Spleen (tissue), 11 donors: ENCODE data around the gene CLCN3. TPM values are rescaled to one million over a fixed set of nuclear protein-coding genes. Genes with fewer than 3 reads are reported as not detected.

Source experiments
- DNase-seq: peaks from one replicate; pipeline ENCODE4 v3.0.0-alpha.2; 2020
- H3K27ac ChIP-seq, 8 donors: fragments of 200-600 bp; sonication (generic) in 7 of 8; 1 replicate in 4 of 8; 2 replicates in 4 of 8; pipeline versions ENCODE4 v1.5.0 to v1.8.0; 2016 to 2021; ENCODE audit warnings: inconsistent platforms in 4 of 8, mild to moderate bottlenecking in 4 of 8, moderate library complexity in 1 of 8
- H3K27me3 ChIP-seq, 7 donors: fragments of 200-600 bp; sonication (generic) in 6 of 7; replicated peaks in 1 of 7; 1 replicate in 4 of 7; 2 replicates in 3 of 7; pipeline versions ENCODE4 v1.5.0 to v1.8.0; 2016 to 2021; ENCODE audit warnings: inconsistent platforms in 3 of 7, mild to moderate bottlenecking in 1 of 7
- H3K36me3 ChIP-seq, 6 donors: fragments of 200-600 bp; sonication (generic) in 5 of 6; 1 replicate in 4 of 6; 2 replicates in 2 of 6; pipeline versions ENCODE4 v1.5.0 to v1.8.0; 2016 to 2021; ENCODE audit warnings: inconsistent platforms in 2 of 6
- H3K4me1 ChIP-seq, 6 donors: fragments of 200-600 bp; sonication (generic) in 5 of 6; 1 replicate in 3 of 6; 2 replicates in 3 of 6; pipeline versions ENCODE4 v1.5.0 to v1.8.0; 2016 to 2021; ENCODE audit warnings: inconsistent platforms in 3 of 6
- H3K4me3 ChIP-seq, 8 donors: fragments of 200-600 bp; sonication (generic) in 7 of 8; 1 replicate in 4 of 8; 2 replicates in 4 of 8; pipeline versions ENCODE4 v1.5.0 to v1.8.0; 2016 to 2021; ENCODE audit warnings: inconsistent platforms in 4 of 8, mild to moderate bottlenecking in 4 of 8, moderate library complexity in 2 of 8
- H3K9me3 ChIP-seq, 8 donors: fragments of 200-600 bp; sonication (generic) in 7 of 8; 1 replicate in 4 of 8; 2 replicates in 4 of 8; pipeline versions ENCODE4 v1.5.0 to v1.8.0; 2016 to 2021; ENCODE audit warnings: inconsistent platforms in 4 of 8
- POLR2A ChIP-seq, 3 donors: fragments of 450-650 bp; IDR thresholded peaks; one replicate each; pipeline ENCODE4 v1.5.1; 2017; ENCODE audit warnings: antibody characterized with exemption in 3 of 3, mild to moderate bottlenecking in 1 of 3
- POLR2AphosphoS5 ChIP-seq, 3 donors: sonication (generic); formaldehyde crosslinking; IDR thresholded peaks; one replicate each; pipeline ENCODE4 v1.5.1; 2017; ENCODE audit warnings: antibody characterized with exemption in 3 of 3
- WGBS, 5 donors: extraction: QIAGEN DNeasy Blood & Tissue Kit in 3 of 5; methylation state at CpG; one replicate each; pipeline versions ENCODE4 v1.1.5 to v1.1.7; 2013 to 2018; 5-methylcytosine and 5-hydroxymethylcytosine counted together
- intact Hi-C: fragments of 100-400 bp; cut with DNase I; formaldehyde crosslinking; loops from one replicate; pipeline ENCODE4 v1.15.0; 2023; ENCODE audit warnings: low total_unique reads
- polyA plus RNA-seq, 3 donors: library from polyadenylated mRNA; stranded (reverse); fragments of 200-250 nt; gene quantifications; one replicate each; pipeline ENCODE4 v1.2.1, GENCODE V29; 2013
- total RNA-seq, 7 donors: library from RNA; depleted of rRNA in 3 of 7; stranded (reverse); fragments of >200 nt in 3 of 7; fragmentation: NEBNext Ultra II Directional in 4 of 7; extraction: Animal tissue kit (Norgen Biotek cat#: 25700) in 4 of 7; gene quantifications; one replicate each; pipeline versions ENCODE4 v1.1.0 to v1.2.1, GENCODE V29; 2016 to 2021
- TF ChIP-seq, protein P1 (sequence below), 11 experiments: fragments of 200-600 bp in 7 of 11; fragments of 450-650 bp in 4 of 11; sonication (generic) in 4 of 11; IDR thresholded peaks in 8 of 11; conservative IDR thresholded peaks in 3 of 11; 1 replicate in 7 of 11; 2 replicates in 4 of 11; pipeline versions ENCODE4 v1.4.0 to v1.8.0; 2016 to 2021; ENCODE audit warnings: antibody characterized with exemption in 11 of 11, inconsistent platforms in 4 of 11, mild to moderate bottlenecking in 1 of 11
- donor health status: healthy with polysubstance abuse.
- donor health status: DM: no; HTN: no; CAD: no; lungs with moderate emphysema.
- donor health status: DM: no; HTN: no; CAD: no.
- donor health status: Bipolar disorder and iron deficiency.
- donor health status: healthy.
- donor health status: DM: no; HTN: no; CAD: no.
- donor health status: DM: yes; HTN: yes; CAD: no.

Gene CLCN3
- total and polyA plus RNA-seq, 10 donors, result 4.0 to 43.3 (median 30.4) TPM

DNA sequence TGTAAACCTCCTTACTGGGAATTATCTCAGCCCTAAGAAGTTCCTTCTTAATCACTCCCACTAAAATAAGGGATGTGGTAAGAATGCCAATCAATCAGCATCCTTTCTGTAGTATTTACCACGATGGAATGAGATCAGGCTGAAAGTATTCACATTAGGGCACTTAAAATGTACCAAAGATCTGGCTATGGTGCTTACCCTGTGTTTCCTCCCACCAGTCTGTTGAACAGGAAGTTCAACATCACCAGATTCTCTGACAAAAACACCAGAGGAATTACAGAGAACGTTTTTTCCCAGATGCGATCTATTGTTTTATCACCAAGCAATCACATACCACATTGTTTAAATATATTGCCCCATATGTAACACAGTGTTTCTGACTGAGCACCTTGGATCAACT lies 2.1 kb upstream of the CLCN3 start:
- no peaks in the 10 kb centered on the region for H3K27me3 ChIP-seq
- no peaks in the 10 kb centered on the region for H3K36me3 ChIP-seq
- WGBS, 5 donors, result 11 to 28% (median 14%) methylated on average over 3 of the region's 3 CpGs
- peaks cover 18 to 52% (median 39%) of the 10 kb centered on the region in 6 donors for H3K4me1 ChIP-seq
- no peak for DNase-seq
- intact Hi-C loops, result no loop called here
- peak overlapping the region in 2 of 8 donors; percentile 19 to 28 for H3K27ac ChIP-seq
- no peak overlapping the region for H3K4me3 ChIP-seq
- TF ChIP-seq, protein P1, sequence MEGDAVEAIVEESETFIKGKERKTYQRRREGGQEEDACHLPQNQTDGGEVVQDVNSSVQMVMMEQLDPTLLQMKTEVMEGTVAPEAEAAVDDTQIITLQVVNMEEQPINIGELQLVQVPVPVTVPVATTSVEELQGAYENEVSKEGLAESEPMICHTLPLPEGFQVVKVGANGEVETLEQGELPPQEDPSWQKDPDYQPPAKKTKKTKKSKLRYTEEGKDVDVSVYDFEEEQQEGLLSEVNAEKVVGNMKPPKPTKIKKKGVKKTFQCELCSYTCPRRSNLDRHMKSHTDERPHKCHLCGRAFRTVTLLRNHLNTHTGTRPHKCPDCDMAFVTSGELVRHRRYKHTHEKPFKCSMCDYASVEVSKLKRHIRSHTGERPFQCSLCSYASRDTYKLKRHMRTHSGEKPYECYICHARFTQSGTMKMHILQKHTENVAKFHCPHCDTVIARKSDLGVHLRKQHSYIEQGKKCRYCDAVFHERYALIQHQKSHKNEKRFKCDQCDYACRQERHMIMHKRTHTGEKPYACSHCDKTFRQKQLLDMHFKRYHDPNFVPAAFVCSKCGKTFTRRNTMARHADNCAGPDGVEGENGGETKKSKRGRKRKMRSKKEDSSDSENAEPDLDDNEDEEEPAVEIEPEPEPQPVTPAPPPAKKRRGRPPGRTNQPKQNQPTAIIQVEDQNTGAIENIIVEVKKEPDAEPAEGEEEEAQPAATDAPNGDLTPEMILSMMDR (IDR thresholded peaks at IDR 0.05 in 8 of 11, conservative IDR thresholded peaks at IDR 0.05 in 3 of 11), result no peak
- TF ChIP-seq POLR2AphosphoS5 (IDR thresholded peaks at IDR 0.05) (no peak), POLR2A (IDR thresholded peaks at IDR 0.05) (no peak)
- no peaks in the 10 kb centered on the region for H3K9me3 ChIP-seq

DNA sequence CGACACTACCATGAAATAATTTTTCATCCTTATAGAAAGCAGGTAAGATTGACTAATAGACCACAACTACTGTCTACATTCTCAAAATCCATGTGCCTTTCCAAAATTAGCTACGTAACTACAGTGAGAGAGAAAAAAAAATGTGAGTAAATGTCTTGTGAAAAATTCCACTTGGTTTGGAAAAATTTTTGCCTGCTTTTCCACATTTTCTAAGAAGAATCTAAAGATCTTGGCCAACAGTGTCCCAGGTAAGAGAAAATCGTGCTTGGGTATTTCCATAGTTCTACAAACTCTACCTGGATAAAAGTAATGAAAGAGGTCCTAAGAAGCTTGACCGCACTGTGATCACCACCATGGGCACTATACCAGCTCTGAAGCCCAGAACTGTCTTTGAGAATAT lies 1.4 kb upstream of the CLCN3 start:
- Histone ChIP-seq H3K9me3 (no peaks in the 10 kb centered on the region), H3K4me3 (peak overlapping the region in 4 of 8 donors; percentile 60 to 74 (median 60)), H3K27ac (peak overlapping the region in 6 of 8 donors; percentile 91 to 98 (median 97)), H3K4me1 (peaks cover 19 to 50% (median 40%) of the 10 kb centered on the region in 6 donors), H3K36me3 (no peaks in the 10 kb centered on the region), H3K27me3 (no peaks in the 10 kb centered on the region)
- 88 to 98% (median 92%) methylated on average over 4 of the region's 4 CpGs for WGBS, 5 donors
- DNase-seq, result no peak
- TF ChIP-seq, protein P1 (IDR thresholded peaks at IDR 0.05 in 8 of 11, conservative IDR thresholded peaks at IDR 0.05 in 3 of 11), result no peak
- TF ChIP-seq POLR2AphosphoS5 (IDR thresholded peaks at IDR 0.05) (no peak), POLR2A (IDR thresholded peaks at IDR 0.05) (no peak)
- intact Hi-C loops, result no loop called here

DNA sequence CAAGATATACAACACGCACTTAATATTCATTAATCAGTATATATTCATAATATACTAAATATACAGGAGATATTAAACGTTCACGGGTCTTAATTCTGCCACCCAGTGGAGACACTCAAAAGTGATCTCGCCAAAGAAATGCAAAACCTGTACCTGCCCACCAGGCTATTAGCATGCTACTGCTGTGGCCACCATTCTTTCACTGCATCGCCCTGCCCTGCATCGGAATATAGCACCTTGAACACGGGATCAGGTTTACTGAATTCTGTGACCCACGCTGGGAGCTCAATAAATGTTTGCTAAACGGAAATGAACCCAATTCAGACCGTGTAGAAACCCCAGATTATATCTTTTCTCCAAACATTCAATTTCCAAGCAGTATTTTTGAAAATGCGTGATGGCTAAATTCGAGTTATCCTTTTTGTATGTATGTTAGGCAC lies 840 bp upstream of the CLCN3 start:
- peak; percentile 80 for DNase-seq
- Histone ChIP-seq H3K27me3 (no peaks in the 10 kb centered on the region), H3K4me3 (peak overlapping the region; percentile 58 to 74 (median 63)), H3K4me1 (peaks cover 19 to 56% (median 40%) of the 10 kb centered on the region in 6 donors), H3K36me3 (no peaks in the 10 kb centered on the region), H3K27ac (peak overlapping the region; percentile 90 to 98 (median 97)), H3K9me3 (no peaks in the 10 kb centered on the region)
- WGBS, 5 donors, result 1 to 3% (median 2%) methylated on average over 12 of the region's 12 CpGs
- TF ChIP-seq POLR2AphosphoS5 (IDR thresholded peaks at IDR 0.05) (peak in 1 of 3 donors; percentile 22), POLR2A (IDR thresholded peaks at IDR 0.05) (peak in 1 of 3 donors; percentile 44)
- TF ChIP-seq, protein P1 (IDR thresholded peaks at IDR 0.05 in 8 of 11, conservative IDR thresholded peaks at IDR 0.05 in 3 of 11), result peak in 10 of 11 experiments; percentile 32 to 74 (median 66)
- intact Hi-C loops, result no loop called here

DNA sequence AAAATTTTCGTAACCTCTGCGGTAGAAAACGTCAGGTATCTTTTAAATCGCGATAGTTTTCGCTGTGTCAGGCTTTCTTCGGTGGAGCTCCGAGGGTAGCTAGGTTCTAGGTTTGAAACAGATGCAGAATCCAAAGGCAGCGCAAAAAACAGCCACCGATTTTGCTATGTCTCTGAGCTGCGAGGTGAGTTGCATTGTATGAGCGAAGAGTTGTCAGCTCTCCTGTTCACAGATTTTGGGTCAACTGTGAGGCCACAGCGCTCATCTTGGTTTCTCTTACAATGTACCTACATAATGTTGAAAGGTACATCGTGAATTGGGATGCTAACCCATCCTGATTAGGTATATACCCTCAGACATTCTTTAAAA lies 486 bp downstream of the CLCN3 start:
- intact Hi-C loops, result no loop called here
- peak overlapping the region; percentile 58 to 74 (median 63) for H3K4me3 ChIP-seq
- H3K9me3 ChIP-seq, result no peaks in the 10 kb centered on the region
- 0 to 3% (median 1%) methylated on average over 14 of the region's 14 CpGs for WGBS, 5 donors
- peaks cover 0 to 5% (median 0%) of the 10 kb centered on the region in 6 donors for H3K36me3 ChIP-seq
- DNase-seq, result no peak
- no peaks in the 10 kb centered on the region for H3K27me3 ChIP-seq
- TF ChIP-seq POLR2AphosphoS5 (IDR thresholded peaks at IDR 0.05) (no peak), POLR2A (IDR thresholded peaks at IDR 0.05) (no peak)
- TF ChIP-seq, protein P1 (IDR thresholded peaks at IDR 0.05 in 8 of 11, conservative IDR thresholded peaks at IDR 0.05 in 3 of 11), result no peak
- peak overlapping the region; percentile 90 to 98 (median 97) for H3K27ac ChIP-seq
- peaks cover 19 to 60% (median 40%) of the 10 kb centered on the region in 6 donors for H3K4me1 ChIP-seq
